Endothelial cell of umbilical vein (primary cell): Measurements from ENCODE around the gene EP400. TPM values are rescaled to one million over a fixed set of nuclear protein-coding genes. Genes with fewer than 3 reads are reported as not detected.

Experiments used
- BruUV-seq: library from RNA; stranded (reverse); fragments of 400-500 nt; replicated peaks from 2 replicates; lab custom pipeline; 2021; lab: Mats Ljungman, UMichigan
- CTCF ChIA-PET: fragments of 300-600, 350-600 bp; sonication (Branson Sonifier 250); formaldehyde crosslinking; loops from one replicate; lab custom pipeline; 2021; ENCODE audit warnings: antibody characterized with exemption, inconsistent platforms; lab: Charles Lee
- POLR2A ChIA-PET: fragments of 300-600, 350-600 bp; sonication (Branson Sonifier 250); formaldehyde crosslinking; loops from one replicate; lab custom pipeline; 2021; ENCODE audit warnings: antibody characterized with exemption, inconsistent platforms; lab: Charles Lee
- DNase-seq: peaks from one replicate; pipeline ENCODE4 v3.0.0-alpha.2; 2011; ENCODE audit warnings: low read depth, low spot score
- FAIRE-seq: peaks from 2 replicates; lab custom pipeline; 2011; peaks lifted over from hg19 to GRCh38; lab: Jason Lieb, UNC
- H2AFZ ChIP-seq: 2 replicates; pipeline ENCODE4 v1.6.0; 2012; ENCODE audit warnings: low read depth, low read length, control low read depth, inconsistent platforms
- H3K27ac ChIP-seq: 2 replicates; pipeline ENCODE4 v1.5.1; 2011; ENCODE audit warnings: low read depth, mild to moderate bottlenecking, control low read depth, low read length, moderate library complexity; ENCODE audit not compliant: insufficient read depth
- H3K27me3 ChIP-seq, 2 experiments: 2 replicates each; pipeline versions ENCODE4 v1.6.0 to v1.6.1; 2011; ENCODE audit warnings: low read length in 2 of 2, mixed read lengths in 1 of 2; ENCODE audit not compliant: control insufficient read depth in 2 of 2, insufficient read depth in 2 of 2
- H3K36me3 ChIP-seq, 2 experiments: 2 replicates in 1 of 2; 3 replicates in 1 of 2; pipeline ENCODE4 v1.5.1; 2011; ENCODE audit warnings: low read length in 2 of 2, mild to moderate bottlenecking in 1 of 2, moderate library complexity in 1 of 2; ENCODE audit not compliant: control insufficient read depth in 2 of 2, insufficient read depth in 2 of 2; ENCODE audit errors: extremely low read depth in 1 of 2
- H3K4me1 ChIP-seq: 3 replicates; pipeline ENCODE4 v1.5.1; 2011; ENCODE audit warnings: mild to moderate bottlenecking, low read length; ENCODE audit not compliant: control insufficient read depth, insufficient read depth; ENCODE audit errors: extremely low read depth
- H3K4me2 ChIP-seq: 2 replicates; pipeline ENCODE4 v1.6.1; 2011; ENCODE audit warnings: low read length, control low read depth, mixed read lengths; ENCODE audit not compliant: insufficient read depth
- H3K4me3 ChIP-seq, 3 experiments: fragments of 200-600 bp in 1 of 3; sonication (generic), shearing (Covaris generic) in 1 of 3; replicated peaks in 1 of 3; 2 replicates each; pipeline ENCODE4 v1.5.1; 2011 to 2016; ENCODE audit warnings: control low read depth in 3 of 3, low read length in 3 of 3, mild to moderate bottlenecking in 2 of 3, inconsistent platforms in 1 of 3, low read depth in 1 of 3, moderate library complexity in 1 of 3; ENCODE audit not compliant: insufficient read depth in 1 of 3
- H3K79me2 ChIP-seq: 2 replicates; pipeline ENCODE4 v1.6.0; 2012; ENCODE audit warnings: low read length, inconsistent platforms; ENCODE audit not compliant: control insufficient read depth, insufficient read depth
- H3K9ac ChIP-seq: replicated peaks from 2 replicates; pipeline ENCODE3; 2011; ENCODE audit warnings: low read length, control low read depth; ENCODE audit not compliant: insufficient read depth; ENCODE audit errors: extremely low read depth
- H3K9me1 ChIP-seq: replicated peaks from 3 replicates; pipeline ENCODE4 v1.6.0; 2011; ENCODE audit warnings: mild to moderate bottlenecking, low read length; ENCODE audit not compliant: control insufficient read depth, insufficient read depth; ENCODE audit errors: extremely low read depth
- H3K9me3 ChIP-seq: replicated peaks from 2 replicates; pipeline ENCODE4 v1.5.1; 2012; ENCODE audit warnings: low read length, inconsistent platforms; ENCODE audit not compliant: control insufficient read depth, insufficient read depth
- H4K20me1 ChIP-seq: replicated peaks from 2 replicates; pipeline ENCODE3; 2011; ENCODE audit warnings: mild to moderate bottlenecking, low read length; ENCODE audit not compliant: control insufficient read depth, insufficient read depth; ENCODE audit errors: extremely low read depth
- EZH2 ChIP-seq: IDR thresholded peaks from 2 replicates; pipeline ENCODE4 v1.6.1; 2012; ENCODE audit warnings: borderline replicate concordance, low read depth, mild to moderate bottlenecking, moderate library complexity, low read length, inconsistent platforms; ENCODE audit not compliant: severe bottlenecking
- FOS ChIP-seq: IDR thresholded peaks from 2 replicates; pipeline ENCODE4 v1.6.1; 2011; ENCODE audit warnings: mild to moderate bottlenecking, low read length, moderate library complexity, borderline replicate concordance; ENCODE audit not compliant: insufficient read depth
- GATA2 ChIP-seq: IDR thresholded peaks from 2 replicates; pipeline ENCODE4 v1.7.0; 2011; ENCODE audit warnings: low read depth, mild to moderate bottlenecking, moderate library complexity, mixed read lengths, low read length; ENCODE audit not compliant: insufficient read length, insufficient read depth
- JUN ChIP-seq: IDR thresholded peaks from 2 replicates; pipeline ENCODE4 v1.6.1; 2011; ENCODE audit warnings: borderline replicate concordance, low read depth; ENCODE audit not compliant: insufficient read length, insufficient read depth
- MYC ChIP-seq: IDR thresholded peaks from one replicate; pipeline ENCODE4 v1.6.1; 2011; ENCODE audit warnings: mild to moderate bottlenecking, low read depth, low read length
- POLR2A ChIP-seq: IDR thresholded peaks from 2 replicates; pipeline ENCODE4 v1.6.1; 2012; ENCODE audit warnings: low read depth, mild to moderate bottlenecking, control low read depth, low read length
- POLR2AphosphoS5 ChIP-seq: IDR thresholded peaks from 2 replicates; pipeline ENCODE4 v1.6.1; 2012; ENCODE audit warnings: low read depth, mild to moderate bottlenecking, control low read depth, low read length, moderate library complexity; ENCODE audit not compliant: insufficient read depth
- dilution Hi-C: fragments of 300-500 bp; cut with MboI; formaldehyde crosslinking; loops from one replicate; pipeline ENCODE4 v1.15.0; 2019; ENCODE audit warnings: low sequenced_read_pairs; ENCODE audit not compliant: extremely low pct_ligation_motif_present
- intact Hi-C: fragments of 100-400 bp; cut with micrococcal nuclease; formaldehyde crosslinking; loops from one replicate; pipeline ENCODE4 v1.10.0; 2022
- polyA plus RNA-seq, 4 experiments: library from polyadenylated mRNA; depleted of rRNA in 3 of 4; stranded (reverse) in 3 of 4; unstranded in 1 of 4; fragments of >200 nt; gene quantifications; 2 replicates each; pipeline versions ENCODE4 v1.2.1 to v1.2.3, GENCODE V29; 2011 to 2012; ENCODE audit warnings: missing spikeins in 1 of 4
- total RNA-seq: library from RNA; stranded (reverse); gene quantifications from 2 replicates; pipeline ENCODE4 v1.2.3, GENCODE V29; 2021
- TF ChIP-seq, protein P1 (sequence below), 2 donors: IDR thresholded peaks; 1 replicate in 1 of 2; 2 replicates in 1 of 2; pipeline ENCODE4 v1.5.1; 2011; ENCODE audit warnings: low read length in 2 of 2, mild to moderate bottlenecking in 2 of 2, moderate library complexity in 2 of 2, control low read depth in 1 of 2, inconsistent platforms in 1 of 2, low read depth in 1 of 2; ENCODE audit not compliant: insufficient read depth in 1 of 2; ENCODE audit errors: extremely low read depth in 1 of 2
- TF ChIP-seq, protein P2 (sequence below): IDR thresholded peaks from 2 replicates; pipeline ENCODE4 v1.6.1; 2011; ENCODE audit not compliant: insufficient read depth, insufficient read length

Gene EP400
- total and polyA plus RNA-seq, 2 donors (not counting 3 experiments of a cell fraction or from before 2014, with no cell fraction given) = 9.0 to 57.7 TPM

DNA sequence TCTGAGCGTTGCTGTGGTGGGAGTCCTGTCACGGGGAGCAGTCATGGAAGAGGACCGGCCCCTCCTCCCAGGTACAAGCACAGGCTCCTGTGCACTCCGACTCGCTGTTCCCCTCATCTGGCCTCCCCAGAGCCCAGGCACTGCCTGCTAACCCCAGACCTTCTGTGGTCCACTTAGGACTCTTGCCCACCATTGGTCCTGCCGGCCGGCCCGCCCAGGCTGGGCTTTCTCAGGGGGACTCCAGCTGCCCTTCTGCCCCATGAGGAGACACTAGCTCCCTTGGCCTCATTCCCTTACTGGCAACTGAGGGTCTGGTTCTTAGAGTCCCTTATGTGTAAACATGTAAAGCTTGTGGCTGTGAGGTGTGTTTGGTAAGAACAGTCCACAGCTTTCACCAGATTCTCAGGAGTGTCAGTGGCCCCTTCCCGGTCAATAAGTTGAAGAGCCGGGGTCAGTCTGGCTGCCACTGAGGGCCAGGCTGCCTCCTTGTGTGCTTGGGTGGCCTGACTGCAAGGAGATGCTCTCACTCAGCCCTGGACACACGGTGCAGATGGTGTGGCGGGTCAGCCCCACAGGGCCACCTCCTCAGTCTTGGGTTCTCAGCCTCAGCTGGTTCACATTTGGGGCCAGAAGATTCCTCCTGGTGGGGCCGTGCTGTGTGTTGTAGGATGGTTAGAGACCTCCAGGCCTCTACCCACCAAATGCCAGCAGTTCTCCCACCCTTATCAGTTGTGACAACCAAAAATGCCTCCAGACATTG lies 150.7 kb downstream of the EP400 start:
- Histone ChIP-seq H3K79me2 (peaks cover 4% of the 10 kb centered on the region), H3K36me3 (peaks cover 0 to 11% of the 10 kb centered on the region in 2 experiments), H2AFZ (no peak overlapping the region), H3K4me3 (no peak overlapping the region), H3K4me2 (no peak overlapping the region), H3K9me1 (no peaks in the 10 kb centered on the region), H4K20me1 (no peaks in the 10 kb centered on the region), H3K4me1 (no peaks in the 10 kb centered on the region), H3K9me3 (no peaks in the 10 kb centered on the region), H3K27ac (no peak overlapping the region), H3K27me3 (no peaks in the 10 kb centered on the region), H3K9ac (no peak overlapping the region)
- no TSS peak for BruUV-seq
- DNase-seq (no peak), FAIRE-seq (no peak)
- intact Hi-C loops = no loop called here
- TF ChIP-seq GATA2 (no peak), POLR2A (no peak), MYC (no peak), JUN (no peak), FOS (no peak), EZH2 (no peak), POLR2AphosphoS5 (no peak)
- TF ChIP-seq, protein P1, sequence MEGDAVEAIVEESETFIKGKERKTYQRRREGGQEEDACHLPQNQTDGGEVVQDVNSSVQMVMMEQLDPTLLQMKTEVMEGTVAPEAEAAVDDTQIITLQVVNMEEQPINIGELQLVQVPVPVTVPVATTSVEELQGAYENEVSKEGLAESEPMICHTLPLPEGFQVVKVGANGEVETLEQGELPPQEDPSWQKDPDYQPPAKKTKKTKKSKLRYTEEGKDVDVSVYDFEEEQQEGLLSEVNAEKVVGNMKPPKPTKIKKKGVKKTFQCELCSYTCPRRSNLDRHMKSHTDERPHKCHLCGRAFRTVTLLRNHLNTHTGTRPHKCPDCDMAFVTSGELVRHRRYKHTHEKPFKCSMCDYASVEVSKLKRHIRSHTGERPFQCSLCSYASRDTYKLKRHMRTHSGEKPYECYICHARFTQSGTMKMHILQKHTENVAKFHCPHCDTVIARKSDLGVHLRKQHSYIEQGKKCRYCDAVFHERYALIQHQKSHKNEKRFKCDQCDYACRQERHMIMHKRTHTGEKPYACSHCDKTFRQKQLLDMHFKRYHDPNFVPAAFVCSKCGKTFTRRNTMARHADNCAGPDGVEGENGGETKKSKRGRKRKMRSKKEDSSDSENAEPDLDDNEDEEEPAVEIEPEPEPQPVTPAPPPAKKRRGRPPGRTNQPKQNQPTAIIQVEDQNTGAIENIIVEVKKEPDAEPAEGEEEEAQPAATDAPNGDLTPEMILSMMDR (IDR thresholded peaks at IDR 0.05; ENCODE audit: extremely low read depth in 1 of 2, insufficient read depth in 1 of 2, low read depth in 1 of 2, low read length in 2 of 2) = no peak
- TF ChIP-seq, protein P2, sequence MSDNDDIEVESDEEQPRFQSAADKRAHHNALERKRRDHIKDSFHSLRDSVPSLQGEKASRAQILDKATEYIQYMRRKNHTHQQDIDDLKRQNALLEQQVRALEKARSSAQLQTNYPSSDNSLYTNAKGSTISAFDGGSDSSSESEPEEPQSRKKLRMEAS = no peak
- POLR2A ChIA-PET = no interaction called here
- CTCF ChIA-PET = no interaction called here
- dilution Hi-C loops = no loop called here
